Stimulated activated CD4-positive, alpha-beta T cell treated with anti-CD3 and anti-CD28 coated beads, Interleukin-15, amount 100 ng/mL, for 48 hours (primary cell): ENCODE measurements around the gene ENO4.

Source experiments
- DNase-seq, 2 donors: peaks; one replicate each; pipeline ENCODE4 v3.0.0-alpha.2; 2020; ENCODE audit warnings: low read depth in 2 of 2

ENO4 gene

GRCh38 chr10:116829711-116830110 is 19.6 kb upstream of the ENO4 start:
- no peak for DNase-seq

DNA sequence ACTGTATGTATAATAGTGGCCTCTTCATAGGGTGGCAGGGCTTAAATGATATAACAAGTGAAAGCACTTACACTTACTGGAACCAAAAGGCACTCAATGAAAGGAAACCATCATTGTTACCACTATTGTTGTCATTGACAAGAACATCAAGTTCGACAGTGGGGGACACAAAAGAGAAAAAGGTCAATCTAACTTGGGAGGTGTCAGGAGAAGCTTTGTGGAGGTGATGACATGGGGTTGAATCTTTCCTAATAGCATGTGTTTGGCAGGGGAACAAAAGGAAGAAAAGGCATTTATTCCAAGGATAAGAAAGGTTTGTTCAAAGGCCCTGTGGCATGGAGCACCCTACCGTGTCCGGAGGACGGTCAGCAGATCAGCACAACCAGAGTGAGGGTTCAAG is 18.2 kb upstream of the ENO4 start:
- no peak for DNase-seq

DNA sequence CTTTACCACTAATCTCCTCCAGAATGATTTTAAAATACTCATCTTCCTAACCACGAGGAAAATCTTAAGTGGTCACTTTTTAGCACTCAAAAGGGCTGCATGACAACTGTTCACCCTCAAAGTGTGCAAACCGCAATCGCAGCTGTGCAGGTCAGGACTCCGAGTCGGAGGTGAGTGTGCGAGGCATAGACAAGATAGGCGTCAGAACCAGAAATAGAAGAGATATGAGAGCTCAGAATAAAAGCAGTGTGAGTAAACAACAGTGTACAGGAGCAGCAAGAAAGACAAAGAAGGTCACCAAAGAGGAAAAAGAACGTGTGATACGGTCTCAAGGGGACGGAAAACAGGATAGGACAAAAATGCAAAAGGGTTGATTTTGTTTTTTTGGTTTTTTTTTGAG is 17.5 kb upstream of the ENO4 start:
- no peak for DNase-seq

DNA sequence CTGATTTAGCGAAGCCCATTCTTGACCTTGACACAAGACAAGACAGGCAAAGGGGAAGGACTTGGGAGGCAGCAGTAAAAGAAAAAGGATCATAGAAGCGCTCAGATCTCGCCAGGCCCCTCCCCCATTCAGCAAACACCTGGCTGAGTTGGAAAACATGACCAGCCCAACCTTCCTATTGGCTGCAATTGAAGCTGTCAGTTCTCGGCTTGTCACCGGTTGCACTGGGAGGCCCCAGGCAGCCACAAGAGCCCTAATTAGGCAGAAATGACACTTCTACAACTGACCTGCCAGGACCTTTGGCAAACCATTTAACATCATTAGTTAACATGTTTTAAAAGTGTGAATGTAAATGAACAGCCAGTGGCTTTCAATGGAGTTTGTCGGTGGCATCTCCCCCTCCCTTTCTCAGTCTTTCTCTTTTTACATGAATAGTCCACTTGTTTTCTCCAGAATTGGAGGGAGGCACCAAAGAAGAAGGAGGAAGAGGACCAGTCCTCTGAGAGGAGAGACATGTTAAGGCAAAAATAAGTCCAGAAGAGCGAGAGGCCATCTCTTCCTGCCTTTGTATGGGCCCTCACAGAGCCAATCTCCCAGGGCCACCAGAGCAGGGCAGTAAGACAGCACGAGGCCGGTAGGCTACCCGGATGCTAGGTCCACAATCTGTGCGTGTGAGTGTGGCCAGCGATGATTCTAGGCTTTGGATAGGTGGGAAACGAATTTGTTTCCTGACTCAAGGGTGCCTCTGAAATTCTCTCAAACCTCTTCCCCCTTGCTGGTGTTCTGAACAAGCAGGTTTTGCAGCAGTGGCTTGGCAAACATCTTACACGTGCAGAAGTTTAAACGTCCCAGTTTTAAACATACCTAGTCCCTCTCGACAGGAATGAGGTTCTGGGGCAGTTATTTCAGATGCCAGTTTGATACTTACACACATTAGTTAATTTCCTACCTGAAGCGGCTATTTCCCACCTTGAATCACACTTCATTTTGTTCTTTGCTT is 15.0 kb upstream of the ENO4 start:
- no peak for DNase-seq

DNA sequence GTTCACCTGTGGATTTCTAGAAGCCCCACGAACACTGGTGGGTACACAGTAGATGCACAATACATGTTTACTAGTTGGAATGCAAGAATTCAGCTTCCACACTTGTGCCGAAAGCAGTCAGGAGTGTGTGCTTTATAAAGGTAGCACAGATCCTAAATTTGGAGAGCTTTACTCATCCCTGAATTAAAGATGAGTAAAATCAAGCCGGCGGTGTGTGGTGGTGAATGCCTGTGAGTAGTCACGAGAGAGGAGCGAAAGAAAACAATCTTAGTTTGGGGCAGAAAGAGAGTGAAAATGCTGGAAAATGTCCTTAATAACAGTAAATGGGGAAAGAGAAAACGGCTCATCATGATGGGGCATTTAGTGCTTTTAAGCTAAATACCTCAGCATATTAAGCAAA is 13.6 kb upstream of the ENO4 start:
- no peak for DNase-seq

GRCh38 chr10:116836083-116836482 is 13.2 kb upstream of the ENO4 start:
- DNase-seq: no peak

DNA sequence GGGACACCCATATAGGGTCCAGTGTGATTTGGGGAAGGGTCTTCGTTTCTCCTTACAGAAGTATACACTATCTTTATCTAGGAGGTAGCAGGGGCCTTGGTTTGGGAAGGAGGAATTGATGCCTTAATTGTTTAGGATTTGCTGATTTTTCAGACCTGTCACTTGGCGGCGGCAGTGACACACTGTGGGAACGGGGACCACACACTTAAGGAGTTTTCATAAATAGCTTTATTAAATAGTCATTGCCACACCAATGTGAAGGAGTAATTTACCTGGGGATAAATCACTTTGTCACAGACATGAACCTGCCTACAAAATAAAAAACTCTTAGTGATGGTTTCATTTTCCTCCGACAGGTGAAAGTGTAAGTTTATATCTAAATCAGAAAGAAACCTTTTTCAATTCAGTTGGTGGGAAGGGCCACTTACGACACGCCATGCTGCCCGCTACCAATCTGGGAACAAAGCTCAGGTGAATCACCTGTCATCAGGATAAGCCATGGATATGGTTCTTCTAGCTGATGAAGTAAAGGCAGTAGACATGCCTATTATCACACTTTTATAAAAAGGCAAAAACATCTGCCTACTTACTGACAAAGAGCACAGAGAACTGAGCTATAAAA is 12.3 kb upstream of the ENO4 start:
- DNase-seq: no peak

GRCh38 chr10:116838143-116838725 is 11.1 kb upstream of the ENO4 start:
- no peak for DNase-seq

- no peak for DNase-seq
Measured at GRCh38 chr10:116840389-116841075, 8.8 kb upstream of the ENO4 start.

DNA sequence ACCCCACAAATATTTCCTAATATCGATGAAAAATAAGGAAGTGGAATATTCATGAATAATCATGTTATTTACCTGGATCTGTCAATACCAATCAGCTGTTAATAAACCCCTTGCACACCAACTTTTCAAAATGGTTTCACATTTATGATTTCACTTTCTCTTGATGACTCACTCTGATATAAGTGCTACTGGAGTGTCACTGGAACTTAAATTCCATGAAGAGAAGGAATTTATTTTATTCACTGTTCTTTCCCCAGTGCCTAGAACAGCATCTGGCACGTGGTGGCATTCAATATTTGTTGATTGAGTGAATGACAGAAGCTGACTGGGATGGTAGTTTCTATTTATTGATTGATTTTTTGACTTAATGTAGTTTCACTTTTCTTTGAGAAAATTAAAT is 3.5 kb upstream of the ENO4 start:
- DNase-seq: no peak

DNA sequence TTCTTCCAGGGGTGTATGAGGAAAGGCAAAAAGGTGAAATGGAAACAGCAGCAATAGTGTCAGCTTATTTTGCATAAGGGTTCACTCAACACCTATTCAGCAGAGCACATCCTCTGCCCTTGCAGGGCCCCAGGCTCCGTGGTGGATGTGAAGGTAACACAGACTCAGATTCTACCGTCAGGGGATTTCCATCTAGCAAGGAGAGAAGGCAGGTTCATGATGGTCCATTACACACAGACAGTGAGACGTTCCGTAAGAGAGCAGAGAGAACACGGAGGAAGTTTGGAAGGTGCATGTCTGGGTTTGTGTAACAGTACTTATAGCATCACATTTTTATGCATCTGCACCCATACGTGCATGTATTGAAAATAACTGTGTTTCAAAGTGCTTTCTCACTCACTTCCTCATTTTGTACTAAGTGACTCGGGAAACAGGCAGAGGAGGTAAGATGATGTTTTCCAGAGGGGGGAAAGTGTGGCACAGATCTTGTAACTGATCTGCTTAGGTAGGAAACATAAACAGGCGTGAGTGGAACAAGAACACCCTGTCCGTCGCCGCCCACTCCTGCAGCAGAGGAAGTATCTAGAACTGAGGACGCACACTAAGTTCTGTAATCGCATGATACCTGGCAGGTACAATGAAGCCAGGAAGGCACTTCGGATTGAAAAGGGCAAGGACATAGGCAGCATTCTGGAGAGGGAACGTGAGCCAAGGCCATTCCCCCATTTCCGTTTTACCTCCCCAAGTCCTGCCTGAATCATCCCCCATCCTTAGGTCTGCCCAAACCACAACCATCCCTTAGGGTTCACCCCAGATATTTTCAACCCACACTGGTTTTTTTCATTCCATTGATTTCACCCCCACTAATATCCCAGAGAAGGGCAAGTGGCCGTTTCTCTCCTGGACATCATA is 1.0 kb upstream of the ENO4 start:
- peak; percentile 6 to 9 for DNase-seq

GRCh38 chr10:116848944-116849247 is 403 bp upstream of the ENO4 start:
- no peak for DNase-seq

DNA sequence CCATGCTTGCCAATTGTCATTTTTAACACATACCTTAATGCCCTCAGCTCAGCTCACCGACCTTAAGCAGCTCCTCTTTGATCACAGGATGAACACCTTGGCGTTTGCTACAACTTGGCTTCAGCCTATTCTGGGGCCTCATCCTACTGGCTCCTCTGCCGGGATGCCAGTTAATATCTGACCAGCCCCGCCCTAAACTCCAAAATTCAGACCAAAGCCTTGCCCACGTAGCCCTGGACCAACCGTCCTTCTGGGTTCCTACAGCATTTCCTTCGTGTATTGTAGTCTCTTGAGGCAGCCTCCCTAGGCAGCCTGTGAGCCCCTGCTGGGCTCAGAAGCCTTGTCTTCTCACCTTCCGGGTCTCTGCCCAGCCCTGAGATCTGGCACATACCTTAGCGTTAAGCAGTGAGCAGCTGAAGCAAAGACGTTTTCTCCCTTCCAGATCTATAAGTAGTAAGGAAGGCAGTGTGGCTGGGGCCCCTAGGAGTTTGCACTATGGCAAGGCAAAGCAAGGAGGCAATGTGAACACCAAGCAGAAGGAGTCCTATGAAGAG is 836 bp downstream of the ENO4 start:
- no peak for DNase-seq

GRCh38 chr10:116852246-116852645 is 2.9 kb downstream of the ENO4 start:
- DNase-seq: no peak

- no peak for DNase-seq
Measured at GRCh38 chr10:116853287-116853686, 4.0 kb downstream of the ENO4 start.

GRCh38 chr10:116853701-116854100 is 4.4 kb downstream of the ENO4 start:
- DNase-seq: no peak

DNA sequence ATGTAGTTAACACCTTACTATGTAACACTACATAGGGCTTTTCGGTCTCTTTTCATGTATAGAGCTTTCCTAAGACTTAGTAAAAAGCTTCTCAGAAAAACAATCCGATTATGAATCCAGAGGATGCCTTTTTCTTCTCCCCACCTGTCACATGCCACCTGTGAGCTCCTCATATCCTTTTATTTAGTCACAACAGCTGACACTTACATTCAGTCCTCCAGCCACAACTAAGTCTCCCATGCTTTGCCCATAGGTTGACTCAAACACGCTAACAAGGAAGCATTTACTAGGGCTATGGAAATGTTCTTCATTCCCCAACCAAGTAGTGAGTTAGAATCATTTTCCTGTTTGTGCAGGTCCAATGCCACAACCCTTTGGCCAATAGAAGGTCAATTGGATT is 7.9 kb downstream of the ENO4 start:
- DNase-seq: no peak

DNA sequence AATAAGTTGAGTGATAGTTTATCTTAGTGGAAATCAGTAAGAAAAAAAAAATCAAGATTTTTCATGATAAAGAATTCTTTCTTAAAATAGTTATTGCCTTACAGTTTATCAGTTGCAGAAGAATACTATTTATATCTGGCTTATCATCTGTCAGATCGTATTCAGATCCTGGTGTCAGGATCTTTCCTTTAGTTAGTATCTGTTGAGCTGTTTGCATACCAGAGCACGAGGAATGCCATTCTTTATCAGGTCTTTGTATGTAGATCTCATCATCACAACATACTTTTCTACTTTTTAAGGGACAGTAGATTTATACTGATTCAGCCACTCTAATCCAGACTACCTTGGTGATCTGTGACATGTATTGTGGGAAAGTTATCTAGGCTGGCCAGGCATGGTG is 12.5 kb downstream of the ENO4 start:
- DNase-seq: no peak

GRCh38 chr10:116864436-116864835 is 15.1 kb downstream of the ENO4 start:
- DNase-seq: no peak

- no peak for DNase-seq
Measured at GRCh38 chr10:116866066-116866465, 16.8 kb downstream of the ENO4 start.

DNA sequence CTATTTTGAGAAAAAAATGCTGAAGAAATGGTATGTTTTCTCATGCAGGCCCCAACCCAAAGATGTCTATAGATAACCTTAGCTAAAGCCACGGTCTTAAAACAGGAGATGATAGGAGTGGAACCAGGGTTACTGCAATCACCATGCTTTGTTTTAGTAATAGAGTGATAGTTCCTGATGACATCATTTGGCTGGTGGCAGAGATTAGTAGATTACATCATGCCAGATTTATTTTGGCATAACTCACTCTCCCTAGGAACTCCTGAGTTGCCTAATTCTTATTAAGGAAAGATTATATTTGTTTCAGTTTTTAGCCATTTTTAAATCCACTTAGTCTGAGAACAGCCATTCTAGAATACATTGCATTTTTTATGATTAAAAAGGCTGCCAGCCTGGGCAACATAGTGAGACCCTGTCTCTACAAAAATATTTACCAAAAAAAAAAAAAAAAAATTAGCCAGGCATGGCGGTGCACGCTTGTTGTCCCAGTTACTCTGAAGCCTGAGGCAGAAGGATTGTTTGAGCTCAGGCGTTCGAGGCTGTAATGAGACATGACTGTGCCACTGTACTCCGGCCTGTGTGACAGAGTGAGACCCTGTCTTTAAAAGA is 17.8 kb downstream of the ENO4 start:
- no peak for DNase-seq
